GM12874 (cell line): ENCODE measurements around the gene UBE2H.

ENCODE experiments used
- TF ChIP-seq, protein P1 (sequence below): IDR thresholded peaks from 2 replicates; pipeline ENCODE4 v1.5.1; 2011; ENCODE audit warnings: low read depth, mild to moderate bottlenecking, control low read depth, low read length, moderate library complexity; ENCODE audit not compliant: insufficient read depth

Gene UBE2H

DNA sequence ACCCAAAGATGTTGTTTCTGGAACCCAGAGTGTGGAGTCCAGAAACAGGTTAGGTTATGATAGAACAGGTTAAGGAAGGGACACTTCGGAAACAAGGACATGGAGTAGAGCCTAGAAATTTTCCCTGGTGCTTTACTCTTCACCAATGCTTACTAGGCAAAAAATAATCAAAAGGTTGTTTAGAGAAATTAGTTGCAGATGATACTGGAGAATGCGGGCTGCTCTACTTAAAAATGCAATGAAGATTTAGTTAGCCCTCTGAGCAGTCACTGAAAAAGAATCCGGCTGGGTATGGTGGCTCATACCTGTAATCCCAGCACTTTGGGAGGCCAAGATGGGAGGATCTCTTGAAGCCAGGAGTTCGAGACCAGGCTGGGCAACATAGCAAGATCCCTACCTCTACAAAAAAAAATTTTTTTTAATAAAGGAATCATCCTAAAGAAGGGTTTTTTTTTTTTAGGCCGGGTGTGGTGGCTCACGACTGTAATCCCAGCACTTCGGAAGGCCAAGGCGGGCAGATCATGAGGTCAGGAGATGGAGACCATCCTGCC is 3.3 kb upstream of the UBE2H start:
- TF ChIP-seq, protein P1, sequence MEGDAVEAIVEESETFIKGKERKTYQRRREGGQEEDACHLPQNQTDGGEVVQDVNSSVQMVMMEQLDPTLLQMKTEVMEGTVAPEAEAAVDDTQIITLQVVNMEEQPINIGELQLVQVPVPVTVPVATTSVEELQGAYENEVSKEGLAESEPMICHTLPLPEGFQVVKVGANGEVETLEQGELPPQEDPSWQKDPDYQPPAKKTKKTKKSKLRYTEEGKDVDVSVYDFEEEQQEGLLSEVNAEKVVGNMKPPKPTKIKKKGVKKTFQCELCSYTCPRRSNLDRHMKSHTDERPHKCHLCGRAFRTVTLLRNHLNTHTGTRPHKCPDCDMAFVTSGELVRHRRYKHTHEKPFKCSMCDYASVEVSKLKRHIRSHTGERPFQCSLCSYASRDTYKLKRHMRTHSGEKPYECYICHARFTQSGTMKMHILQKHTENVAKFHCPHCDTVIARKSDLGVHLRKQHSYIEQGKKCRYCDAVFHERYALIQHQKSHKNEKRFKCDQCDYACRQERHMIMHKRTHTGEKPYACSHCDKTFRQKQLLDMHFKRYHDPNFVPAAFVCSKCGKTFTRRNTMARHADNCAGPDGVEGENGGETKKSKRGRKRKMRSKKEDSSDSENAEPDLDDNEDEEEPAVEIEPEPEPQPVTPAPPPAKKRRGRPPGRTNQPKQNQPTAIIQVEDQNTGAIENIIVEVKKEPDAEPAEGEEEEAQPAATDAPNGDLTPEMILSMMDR = no peak

DNA sequence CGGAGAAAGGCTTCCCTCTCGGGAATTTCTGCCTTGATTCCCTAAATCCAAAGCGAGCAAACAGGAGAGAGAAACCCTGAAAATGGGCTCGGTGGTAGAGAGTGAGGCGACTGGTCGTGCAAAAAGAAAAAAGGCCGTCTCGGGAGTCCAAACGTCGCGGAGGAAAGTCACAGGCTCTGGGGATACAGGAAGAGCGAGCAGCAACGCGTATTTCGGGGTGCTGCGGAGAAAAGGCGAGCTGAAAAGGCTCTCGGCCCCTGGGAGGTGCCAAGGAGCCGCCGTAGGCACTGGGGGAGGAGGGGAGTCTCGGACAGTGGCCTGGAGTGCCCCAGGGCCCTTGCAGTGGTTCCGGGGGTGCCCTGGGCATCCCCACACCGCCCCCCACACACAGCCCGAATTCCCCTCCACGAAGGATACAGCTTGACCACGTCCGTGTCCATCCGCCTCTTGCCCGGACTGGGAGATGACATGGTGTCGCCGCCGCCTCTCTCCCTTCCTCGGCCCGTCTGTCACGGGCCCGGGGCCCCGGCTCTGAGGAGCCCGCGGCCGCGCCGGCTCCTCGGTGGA is 591 bp downstream of the UBE2H start:
- TF ChIP-seq, protein P1 = no peak

DNA sequence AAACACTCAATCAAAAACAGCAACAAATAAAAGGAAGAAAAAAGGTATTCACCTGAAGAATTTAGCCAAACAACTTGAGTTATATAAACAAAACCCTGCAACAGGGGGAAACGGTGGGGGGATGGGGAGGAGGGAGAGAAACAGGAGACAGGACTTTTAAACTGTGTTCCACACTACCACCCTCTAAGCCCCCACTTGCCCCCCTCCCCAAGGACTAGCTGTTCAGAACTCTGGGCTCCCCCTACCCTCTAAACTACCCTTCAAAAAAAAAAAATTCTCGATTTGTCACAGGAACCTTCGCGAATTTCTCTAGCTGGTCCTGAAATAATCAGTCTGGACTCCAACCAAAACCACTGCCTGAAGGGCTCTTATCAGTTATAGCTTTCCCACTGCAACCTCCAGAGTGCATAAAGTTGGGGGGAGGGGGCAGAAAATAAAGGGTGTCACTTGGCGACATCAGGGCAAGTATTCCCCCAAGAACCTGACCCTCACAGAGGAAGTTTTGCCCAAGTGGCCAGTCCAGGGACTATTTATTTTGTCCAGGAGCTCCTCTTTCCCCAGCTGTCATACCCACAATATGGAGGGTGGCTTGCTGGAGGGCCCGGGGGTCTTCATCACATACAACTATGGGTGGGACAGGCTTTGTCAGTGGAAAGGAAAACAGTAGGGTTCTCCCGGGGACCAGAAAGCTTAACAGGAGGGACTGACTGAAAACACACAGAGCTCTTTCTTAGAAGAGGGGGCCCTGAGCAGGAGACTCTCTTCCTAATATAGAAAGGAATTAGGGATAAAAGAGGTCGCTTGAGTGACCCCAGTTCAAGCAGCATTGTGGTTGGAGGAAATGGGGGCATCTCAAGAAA is 1.3 kb downstream of the UBE2H start:
- TF ChIP-seq, protein P1 = no peak

DNA sequence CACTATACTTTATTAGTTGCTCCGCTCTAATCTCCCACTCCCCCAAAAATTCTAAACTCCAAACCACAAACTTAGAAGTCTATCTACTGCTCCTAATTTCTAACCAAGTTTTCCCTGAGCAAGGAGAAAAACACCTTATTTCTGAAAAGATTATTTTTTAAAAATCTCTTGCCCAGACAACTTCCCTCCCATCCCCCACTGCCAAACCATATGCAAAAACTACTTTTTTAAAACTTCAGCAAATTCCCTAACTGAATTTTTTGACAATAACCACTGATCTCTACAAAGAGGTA is 1.9 kb downstream of the UBE2H start:
- TF ChIP-seq, protein P1 = no peak

DNA sequence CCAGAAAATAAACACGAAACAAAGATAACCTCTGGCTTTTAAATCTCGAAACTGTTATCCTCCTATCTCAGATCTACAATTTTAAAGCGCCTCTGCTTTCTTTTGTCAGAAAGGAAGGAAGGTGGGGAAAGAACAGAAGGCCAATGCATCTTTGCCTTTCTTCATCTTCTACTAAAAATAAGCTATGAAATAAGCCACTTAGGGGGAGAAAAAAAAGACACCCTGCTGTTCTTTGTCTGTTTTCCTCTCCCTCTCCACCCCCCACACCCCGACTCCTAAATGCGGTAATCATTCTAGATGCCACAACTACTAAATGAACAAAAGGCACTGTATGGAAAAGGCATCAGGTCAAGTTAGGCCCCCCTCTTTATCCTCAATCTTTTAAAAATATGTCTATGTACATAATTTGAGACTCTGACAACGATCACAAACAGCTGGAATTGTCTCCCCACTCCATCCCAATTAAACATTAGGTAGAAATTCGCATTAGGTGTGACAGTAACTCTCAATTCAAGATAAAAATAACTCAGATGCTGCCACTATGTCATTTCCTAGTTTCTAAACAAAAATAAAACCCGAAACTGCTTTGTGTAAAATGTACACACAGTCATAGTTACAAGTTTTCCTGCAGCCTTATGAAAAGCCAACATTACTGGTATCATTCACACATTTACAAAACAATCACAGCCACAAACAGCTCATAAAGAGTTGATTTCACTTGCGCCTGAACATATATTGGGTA is 2.4 kb downstream of the UBE2H start:
- TF ChIP-seq, protein P1 = no peak

DNA sequence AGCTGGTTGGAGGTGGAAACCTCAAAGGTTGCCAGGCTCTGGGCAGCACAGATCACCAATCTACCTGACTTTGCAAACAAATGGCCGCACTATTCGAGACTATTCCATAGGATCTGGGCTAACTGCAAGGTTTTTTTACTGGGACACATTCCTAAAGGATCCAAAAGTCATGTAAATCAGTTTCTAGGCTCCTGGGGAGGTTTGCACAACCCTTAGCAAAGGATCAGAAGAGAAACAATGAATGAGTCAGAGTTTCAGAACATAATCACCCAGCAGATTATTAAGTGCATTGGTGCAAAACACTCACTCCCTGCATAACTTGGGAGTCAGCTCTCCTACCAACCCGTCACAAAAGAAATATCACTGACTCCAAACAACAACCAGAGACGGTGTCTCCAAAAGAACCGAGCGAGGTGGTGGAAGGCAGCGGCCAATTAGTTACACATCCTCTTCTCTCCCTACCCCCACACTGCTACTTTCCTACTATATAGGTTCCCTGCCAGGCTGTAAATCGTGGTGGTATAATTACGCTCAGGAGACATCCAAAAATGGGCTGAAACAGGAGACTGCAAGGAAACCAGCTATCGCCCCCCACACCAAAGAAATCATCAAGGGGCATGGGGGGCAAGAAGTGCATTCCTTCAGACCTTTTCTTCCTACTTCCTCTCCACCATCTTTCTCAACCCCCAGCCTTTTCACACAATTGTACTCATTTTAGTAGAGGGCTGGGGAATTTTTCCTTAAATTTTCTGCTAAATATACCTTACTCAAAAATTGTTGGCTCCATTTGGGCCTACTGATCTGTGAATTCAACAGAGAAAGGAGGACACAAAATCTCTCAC is 3.2 kb downstream of the UBE2H start:
- TF ChIP-seq, protein P1 = no peak

DNA sequence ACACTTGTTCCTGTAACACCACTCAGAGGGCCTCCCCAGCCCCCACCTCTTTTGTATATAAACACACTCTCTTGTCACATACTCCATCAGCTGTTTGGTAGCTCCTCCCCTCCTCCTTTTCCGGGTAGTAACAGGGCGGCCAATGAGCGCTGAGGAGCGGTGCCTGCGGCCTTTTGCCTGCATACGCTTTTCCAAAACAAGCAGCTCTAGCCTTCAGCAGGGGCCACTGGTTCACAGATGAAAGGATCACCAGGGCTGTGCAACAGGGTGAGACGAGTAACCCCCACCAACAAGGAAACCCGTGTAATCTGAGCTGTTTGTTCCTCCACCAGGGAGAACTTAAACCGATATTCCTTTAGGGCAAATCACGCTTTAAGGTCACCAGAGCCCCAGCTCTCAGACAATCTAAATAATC is 3.9 kb downstream of the UBE2H start:
- TF ChIP-seq, protein P1 = no peak
